Smooth muscle cell (in vitro differentiated cells): ENCODE measurements around the gene SSR2. TPM values are rescaled to one million over a fixed set of nuclear protein-coding genes. Genes with fewer than 3 reads are reported as not detected.

ENCODE experiments used
- DNase-seq: peaks from one replicate; lab custom pipeline; 2025; ENCODE audit not compliant: unreplicated experiment; lab: John Stamatoyannopoulos, UW
- H2AFZ ChIP-seq: fragments of 200-600 bp; sonication (generic); 2 replicates; pipeline ENCODE4 v1.6.0; 2016; ENCODE audit warnings: antibody characterized with exemption, low read depth, mild to moderate bottlenecking
- H3F3A ChIP-seq: fragments of 200-600 bp; sonication (generic); 2 replicates; pipeline ENCODE4 v1.6.0; 2017; ENCODE audit warnings: antibody characterized with exemption, low read depth
- H3K27ac ChIP-seq: fragments of 200-600 bp; sonication (generic); 2 replicates; pipeline ENCODE4 v1.5.1; 2016; ENCODE audit warnings: low read depth, mild to moderate bottlenecking
- H3K27me3 ChIP-seq: fragments of 200-600 bp; sonication (generic); 2 replicates; pipeline ENCODE4 v1.6.1; 2016; ENCODE audit warnings: low read depth, mild to moderate bottlenecking
- H3K36me3 ChIP-seq: fragments of 200-600 bp; sonication (generic); 2 replicates; pipeline ENCODE4 v1.5.1; 2016; ENCODE audit warnings: low read depth
- H3K4me1 ChIP-seq: fragments of 200-600 bp; sonication (generic); 2 replicates; pipeline ENCODE4 v1.5.1; 2016; ENCODE audit warnings: low read depth
- H3K4me2 ChIP-seq: fragments of 200-600 bp; sonication (generic); 2 replicates; pipeline ENCODE4 v1.6.0; 2016; ENCODE audit warnings: mild to moderate bottlenecking
- H3K4me3 ChIP-seq: fragments of 200-600 bp; sonication (generic); 2 replicates; pipeline ENCODE4 v1.5.1; 2016; ENCODE audit warnings: mild to moderate bottlenecking
- H3K79me2 ChIP-seq: fragments of 200-600 bp; sonication (generic); 2 replicates; pipeline ENCODE4 v1.6.0; 2016; ENCODE audit warnings: low read depth, mild to moderate bottlenecking
- H3K9ac ChIP-seq: fragments of 200-600 bp; sonication (generic); 2 replicates; pipeline ENCODE4 v1.6.0; 2016; ENCODE audit warnings: low read depth
- H3K9me3 ChIP-seq: fragments of 200-600 bp; sonication (generic); replicated peaks from 2 replicates; pipeline ENCODE4 v1.5.1; 2016; ENCODE audit warnings: low read depth
- H4K20me1 ChIP-seq: fragments of 200-600 bp; sonication (generic); 2 replicates; pipeline ENCODE4 v1.6.0; 2016; ENCODE audit warnings: low read depth
- CTCF ChIP-seq: fragments of 200-600 bp; sonication (generic); IDR thresholded peaks from 2 replicates; pipeline ENCODE4 v1.5.1; 2017; ENCODE audit warnings: borderline replicate concordance, mild to moderate bottlenecking, antibody characterized with exemption; ENCODE audit not compliant: insufficient read depth, poor library complexity, severe bottlenecking
- WGBS: methylation state at CpG from one replicate; pipeline ENCODE4 v1.1.7; 2016; ENCODE audit warnings: low lambda C conversion rate; 5-methylcytosine and 5-hydroxymethylcytosine counted together
- polyA plus RNA-seq: library from polyadenylated mRNA; unstranded; fragments of >200 nt; fragmentation: Nextera tagmentation; extraction: Ambion mirVana; gene quantifications from 2 replicates; pipeline ENCODE4 v1.2.1, GENCODE V29; 2016
- total RNA-seq: library from RNA; depleted of rRNA; stranded (reverse); fragments of >200 nt; gene quantifications from 2 replicates; pipeline ENCODE4 v1.2.3, GENCODE V29; 2014

SSR2 gene
- total RNA-seq (452 and 457 TPM in 2 replicates), polyA plus RNA-seq (408 and 447 TPM in 2 replicates)

GRCh38 chr1:156020293-156021092 lies at the start of gene SSR2:
SSR2 (minus strand) TSS chr1:156020951; CDS start chr1:156020167, 784 bp downstream.
- under 1% methylated on average over 37 of the region's 45 CpGs for WGBS
- H3F3A ChIP-seq: peaks cover 9% of the 10 kb centered on the region
- peaks cover 49% of the 10 kb centered on the region for H3K79me2 ChIP-seq
- DNase-seq: peak; percentile 33
- H2AFZ ChIP-seq: peak within 1 kb of the TSS; percentile 88
- peaks cover 9% of the 10 kb centered on the region for H3K4me1 ChIP-seq
- H4K20me1 ChIP-seq: peaks cover 26% of the 10 kb centered on the region
- TF ChIP-seq CTCF: no peak
- H3K27me3 ChIP-seq: no peaks in the 10 kb centered on the region
- H3K27ac ChIP-seq: peak within 1 kb of the TSS; percentile 55
- H3K4me3 ChIP-seq: peak within 1 kb of the TSS; percentile 70
- H3K4me2 ChIP-seq: peak within 1 kb of the TSS; percentile 93
- peak within 1 kb of the TSS; percentile 78 for H3K9ac ChIP-seq
- no peaks in the 10 kb centered on the region for H3K9me3 ChIP-seq
- peaks cover 4% of the 10 kb centered on the region for H3K36me3 ChIP-seq

- H2AFZ ChIP-seq: no peak overlapping the region
- no peaks in the 10 kb centered on the region for H3K27me3 ChIP-seq
- peaks cover 14% of the 10 kb centered on the region for H3F3A ChIP-seq
- no peaks in the 10 kb centered on the region for H3K9me3 ChIP-seq
- H3K79me2 ChIP-seq: peaks cover 5% of the 10 kb centered on the region
- peaks cover 31% of the 10 kb centered on the region for H4K20me1 ChIP-seq
- H3K4me3 ChIP-seq: no peak overlapping the region
- 89% methylated on average over 4 of the region's 4 CpGs for WGBS
- H3K27ac ChIP-seq: no peak overlapping the region
- H3K4me2 ChIP-seq: no peak overlapping the region
- H3K9ac ChIP-seq: no peak overlapping the region
- TF ChIP-seq CTCF: no peak
- DNase-seq: no peak
- no peaks in the 10 kb centered on the region for H3K36me3 ChIP-seq
- peaks cover 47% of the 10 kb centered on the region for H3K4me1 ChIP-seq
These were observed 49.8 kb upstream of the SSR2 start for GRCh38 chr1:156070548-156070947.

DNA sequence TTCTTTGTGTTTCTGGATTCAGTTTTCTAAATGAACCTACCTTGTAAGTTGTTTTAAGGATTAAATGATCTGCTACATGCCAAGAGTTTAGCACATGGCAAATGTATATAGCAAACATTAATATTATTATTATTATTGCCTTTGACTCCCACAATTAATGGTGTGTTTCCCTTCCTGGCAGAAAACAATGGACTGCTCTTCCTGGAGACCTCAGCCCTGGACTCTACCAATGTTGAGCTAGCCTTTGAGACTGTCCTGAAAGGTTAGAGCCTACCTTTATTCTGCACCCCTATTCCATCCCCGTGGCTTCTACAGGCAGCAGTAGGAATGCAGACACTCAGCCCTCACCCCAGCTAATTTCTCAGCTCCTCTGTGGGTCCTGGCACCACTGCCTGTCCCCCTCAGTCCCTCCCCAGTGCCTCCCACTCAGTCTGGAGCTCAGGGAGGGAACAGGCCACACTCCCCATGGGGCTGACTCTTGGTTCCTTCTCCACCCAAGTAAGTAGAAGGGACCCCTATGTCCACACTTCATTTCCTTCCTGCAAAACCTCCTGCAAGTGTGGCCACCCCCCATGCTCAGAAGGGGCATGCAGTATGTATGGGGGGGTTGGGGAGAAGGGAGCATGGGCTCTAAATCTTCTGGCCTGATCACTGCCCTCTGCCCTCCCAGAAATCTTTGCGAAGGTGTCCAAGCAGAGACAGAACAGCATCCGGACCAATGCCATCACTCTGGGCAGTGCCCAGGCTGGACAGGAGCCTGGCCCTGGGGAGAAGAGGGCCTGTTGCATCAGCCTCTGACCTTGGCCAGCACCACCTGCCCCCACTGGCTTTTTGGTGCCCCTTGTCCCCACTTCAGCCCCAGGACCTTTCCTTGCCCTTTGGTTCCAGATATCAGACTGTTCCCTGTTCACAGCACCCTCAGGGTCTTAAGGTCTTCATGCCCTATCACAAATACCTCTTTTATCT lies 49.0 kb upstream of the SSR2 start:
- no peak for TF ChIP-seq CTCF
- no peaks in the 10 kb centered on the region for H3K36me3 ChIP-seq
- no peaks in the 10 kb centered on the region for H3K9me3 ChIP-seq
- no peak overlapping the region for H3K4me2 ChIP-seq
- no peak overlapping the region for H3K9ac ChIP-seq
- no peak for DNase-seq
- no peaks in the 10 kb centered on the region for H3K79me2 ChIP-seq
- H3K27ac ChIP-seq: no peak overlapping the region
- peaks cover 23% of the 10 kb centered on the region for H4K20me1 ChIP-seq
- no peaks in the 10 kb centered on the region for H3K27me3 ChIP-seq
- peaks cover 10% of the 10 kb centered on the region for H3F3A ChIP-seq
- H2AFZ ChIP-seq: no peak overlapping the region
- WGBS: 100% methylated on average over 3 of the region's 3 CpGs
- H3K4me3 ChIP-seq: no peak overlapping the region
- H3K4me1 ChIP-seq: peaks cover 40% of the 10 kb centered on the region
